Uterus (tissue), 2 donors: ENCODE results near the gene KHK.

Experiments
- POLR2A ChIP-seq, 2 donors: fragments of 450-650 bp; IDR thresholded peaks; one replicate each; pipeline ENCODE4 v1.6.1; 2016; ENCODE audit warnings: antibody characterized with exemption in 2 of 2, mild to moderate bottlenecking in 1 of 2, moderate library complexity in 1 of 2
- TF ChIP-seq, protein P1 (sequence below), 4 experiments: fragments of 200-600 bp in 2 of 4; fragments of 450-650 bp in 2 of 4; sonication (generic) in 2 of 4; IDR thresholded peaks; one replicate each; pipeline ENCODE4 v1.5.1; 2016 to 2019; ENCODE audit warnings: antibody characterized with exemption in 4 of 4, mild to moderate bottlenecking in 2 of 4, moderate library complexity in 1 of 4

DNA sequence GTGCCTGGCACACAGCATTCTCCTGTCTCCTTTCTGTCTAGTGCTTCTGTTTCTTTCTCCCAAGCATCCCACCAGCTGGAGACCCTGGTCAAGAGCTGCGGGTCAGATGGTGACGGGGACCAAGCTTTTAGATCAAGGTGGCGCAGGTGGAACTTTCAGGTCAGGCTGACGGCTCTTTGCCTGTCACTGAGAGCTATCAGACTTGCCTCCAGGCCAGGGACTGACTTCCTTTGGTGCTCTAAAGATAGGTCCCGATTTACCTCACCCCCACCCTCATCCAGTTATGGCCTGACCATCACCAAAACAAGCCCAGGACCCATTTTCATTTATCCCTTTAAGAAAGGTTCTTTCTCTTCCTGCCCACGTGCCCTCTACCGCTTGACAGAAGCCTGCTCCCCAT lies 9.3 kb upstream of the KHK start:
- TF ChIP-seq, protein P1, sequence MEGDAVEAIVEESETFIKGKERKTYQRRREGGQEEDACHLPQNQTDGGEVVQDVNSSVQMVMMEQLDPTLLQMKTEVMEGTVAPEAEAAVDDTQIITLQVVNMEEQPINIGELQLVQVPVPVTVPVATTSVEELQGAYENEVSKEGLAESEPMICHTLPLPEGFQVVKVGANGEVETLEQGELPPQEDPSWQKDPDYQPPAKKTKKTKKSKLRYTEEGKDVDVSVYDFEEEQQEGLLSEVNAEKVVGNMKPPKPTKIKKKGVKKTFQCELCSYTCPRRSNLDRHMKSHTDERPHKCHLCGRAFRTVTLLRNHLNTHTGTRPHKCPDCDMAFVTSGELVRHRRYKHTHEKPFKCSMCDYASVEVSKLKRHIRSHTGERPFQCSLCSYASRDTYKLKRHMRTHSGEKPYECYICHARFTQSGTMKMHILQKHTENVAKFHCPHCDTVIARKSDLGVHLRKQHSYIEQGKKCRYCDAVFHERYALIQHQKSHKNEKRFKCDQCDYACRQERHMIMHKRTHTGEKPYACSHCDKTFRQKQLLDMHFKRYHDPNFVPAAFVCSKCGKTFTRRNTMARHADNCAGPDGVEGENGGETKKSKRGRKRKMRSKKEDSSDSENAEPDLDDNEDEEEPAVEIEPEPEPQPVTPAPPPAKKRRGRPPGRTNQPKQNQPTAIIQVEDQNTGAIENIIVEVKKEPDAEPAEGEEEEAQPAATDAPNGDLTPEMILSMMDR (IDR thresholded peaks at IDR 0.05), result no peak
- TF ChIP-seq POLR2A (IDR thresholded peaks at IDR 0.05), result no peak
